Kidney epithelial cell (primary cell): Measurements from ENCODE around the gene DBH. TPM values are rescaled to one million over a fixed set of nuclear protein-coding genes. Genes with fewer than 3 reads are reported as not detected.

ENCODE experiments used
- DNase-seq: peaks from one replicate; pipeline ENCODE4 v3.0.0-alpha.2; 2010; ENCODE audit warnings: low read depth
- H3K27me3 ChIP-seq: 2 replicates; pipeline ENCODE4 v1.6.0; 2011; ENCODE audit warnings: low read length; ENCODE audit not compliant: control insufficient read depth, insufficient read depth
- H3K36me3 ChIP-seq: 2 replicates; pipeline ENCODE4 v1.5.1; 2011; ENCODE audit warnings: low read length; ENCODE audit not compliant: control insufficient read depth, insufficient read depth
- H3K4me3 ChIP-seq: 2 replicates; pipeline ENCODE4 v1.5.1; 2011; ENCODE audit warnings: low read depth, mild to moderate bottlenecking, control low read depth, low read length
- CTCF ChIP-seq: IDR thresholded peaks from 2 replicates; pipeline ENCODE4 v1.5.1; 2011; ENCODE audit warnings: mild to moderate bottlenecking, moderate library complexity, low read length, control low read depth, inconsistent platforms; ENCODE audit not compliant: insufficient read depth, poor library complexity, severe bottlenecking
- total RNA-seq: library from RNA; depleted of rRNA; stranded (reverse); fragments of >200 nt; gene quantifications from 2 replicates; pipeline ENCODE4 v1.2.3, GENCODE V29; 2015

The DBH gene
- total RNA-seq, 1 donor from 2014 or later = not detected

DNA sequence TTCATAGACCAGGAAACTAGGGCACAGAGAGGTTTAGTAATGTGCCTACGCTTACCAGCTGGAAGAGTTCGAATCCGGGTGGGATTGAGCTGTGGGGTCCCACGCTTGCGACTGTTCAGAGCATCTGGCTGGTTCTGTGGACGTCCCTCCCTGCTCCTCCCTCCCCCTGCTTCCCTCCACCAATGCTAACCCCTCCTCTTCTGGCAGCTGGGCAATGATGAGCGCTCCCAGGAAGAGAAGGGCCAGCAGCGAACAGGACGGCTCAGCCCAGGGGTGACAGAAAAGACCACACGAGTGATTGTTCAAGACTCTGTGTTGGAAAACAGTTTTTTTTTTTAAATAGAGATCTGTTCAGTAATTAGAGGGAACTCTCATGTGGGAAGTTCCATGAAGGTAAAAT is 33.9 kb upstream of the DBH start:
- no peak for TF ChIP-seq CTCF
- H3K4me3 ChIP-seq = no peak overlapping the region
- no peak for DNase-seq
- H3K27me3 ChIP-seq = peaks cover 21% of the 10 kb centered on the region
- no peaks in the 10 kb centered on the region for H3K36me3 ChIP-seq

DNA sequence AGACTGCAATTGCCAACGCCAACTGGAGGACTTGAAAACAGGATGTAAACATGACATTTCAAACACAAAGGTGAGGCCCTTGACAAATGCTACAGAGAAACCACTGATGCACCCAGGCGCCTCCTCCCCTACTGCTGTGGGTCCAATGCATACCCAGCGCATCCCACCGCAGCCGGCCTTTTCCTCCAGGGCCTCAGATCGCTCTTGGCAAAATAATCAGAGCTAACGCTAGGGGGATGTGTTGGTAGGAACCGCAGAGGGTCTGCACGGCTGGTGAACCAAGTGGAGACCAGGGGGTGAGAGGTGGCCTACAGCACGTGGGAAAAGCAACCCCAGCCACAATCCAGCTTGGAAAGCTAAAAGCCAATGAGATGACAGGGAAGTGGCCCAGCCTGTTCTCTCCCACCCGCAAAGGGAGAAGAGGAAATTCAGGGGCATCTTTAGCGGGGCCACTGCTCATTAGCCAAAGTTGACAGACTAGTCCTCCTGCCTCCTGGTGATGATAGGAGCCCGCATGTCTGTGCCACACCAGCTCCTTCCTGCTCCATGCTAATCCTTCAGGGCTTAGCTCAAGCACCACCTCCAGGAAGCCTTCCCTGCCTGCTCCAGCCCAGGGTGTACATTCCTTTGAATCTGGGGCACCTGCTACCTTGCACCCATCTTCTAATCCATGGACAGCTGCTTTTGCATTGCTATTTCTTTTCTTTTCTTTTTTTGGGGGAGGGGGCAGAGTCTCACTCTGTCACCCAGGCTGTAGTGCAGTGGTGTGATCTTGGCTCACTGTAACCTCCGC is 32.8 kb upstream of the DBH start:
- Histone ChIP-seq H3K36me3 (no peaks in the 10 kb centered on the region), H3K27me3 (peaks cover 30% of the 10 kb centered on the region), H3K4me3 (no peak overlapping the region)
- DNase-seq = no peak
- TF ChIP-seq CTCF = no peak

DNA sequence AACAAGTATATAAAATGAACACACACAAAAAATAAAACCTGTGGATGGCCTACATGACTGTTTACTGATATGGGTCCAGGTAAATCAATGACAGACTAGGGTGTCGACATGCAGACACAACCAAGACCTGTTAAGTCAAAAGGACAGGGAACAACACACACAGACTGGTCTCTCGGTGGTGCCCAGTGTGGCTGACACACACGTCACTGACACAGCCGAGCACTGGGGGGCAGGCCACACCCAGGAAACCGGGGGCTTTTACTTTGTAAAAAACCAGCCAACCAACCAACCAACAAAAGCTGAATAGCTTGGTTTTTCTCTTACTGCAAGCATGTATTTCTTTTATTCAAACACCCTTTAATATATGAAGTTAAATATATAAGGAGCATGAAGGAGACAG is 31.9 kb upstream of the DBH start:
- no peak for DNase-seq
- H3K27me3 ChIP-seq = peaks cover 36% of the 10 kb centered on the region
- peak; percentile 3 for TF ChIP-seq CTCF

DNA sequence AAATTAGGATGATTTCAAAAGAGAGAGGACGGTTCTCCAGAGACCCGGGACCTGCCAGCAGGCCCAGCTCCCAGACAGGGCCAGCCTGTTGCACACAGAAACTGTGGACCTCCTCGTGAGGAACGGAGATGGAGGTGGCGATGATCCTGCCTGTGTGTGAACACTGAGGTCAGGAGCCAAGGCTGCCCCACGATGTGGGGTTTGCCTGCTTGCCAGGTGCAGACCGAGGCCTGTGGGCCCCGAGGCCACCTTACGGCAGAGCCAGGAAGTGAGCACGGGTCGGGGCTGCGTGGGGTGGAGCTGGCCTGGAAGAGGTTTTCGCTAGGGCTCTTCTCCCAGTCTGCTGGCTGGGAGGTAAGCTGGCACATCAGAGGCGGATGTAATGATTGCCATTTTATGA is 31.3 kb upstream of the DBH start:
- H3K4me3 ChIP-seq = no peak overlapping the region
- DNase-seq = no peak
- H3K27me3 ChIP-seq = peaks cover 40% of the 10 kb centered on the region
- no peaks in the 10 kb centered on the region for H3K36me3 ChIP-seq
- no peak for TF ChIP-seq CTCF

More for the DNA sequence above, 31.9 kb upstream of the DBH start:
- H3K36me3 ChIP-seq = no peaks in the 10 kb centered on the region
- H3K4me3 ChIP-seq = no peak overlapping the region

- TF ChIP-seq CTCF = no peak
These were observed 30.7 kb upstream of the DBH start for GRCh38 chr9:133605446-133605845.

More at GRCh38 chr9:133605446-133605845, 30.7 kb upstream of the DBH start:
- peaks cover 40% of the 10 kb centered on the region for H3K27me3 ChIP-seq
- H3K36me3 ChIP-seq = no peaks in the 10 kb centered on the region
- no peak for DNase-seq
- no peak overlapping the region for H3K4me3 ChIP-seq
